PC-9 (cell line): ENCODE measurements around the gene HARBI1. TPM values are rescaled to one million over a fixed set of nuclear protein-coding genes. Genes with fewer than 3 reads are reported as not detected.
"Not testable (repeated sequence)": the region's sequence is repeated elsewhere in the genome, so short reads cannot be mapped to it uniquely, and the experiment has no call there.

Experiments used
- BruUV-seq: library from RNA; stranded (reverse); fragments of 400-500 nt; replicated peaks from 2 replicates; lab custom pipeline; 2021; lab: Mats Ljungman, UMichigan
- CTCF ChIA-PET: fragments of 300-600 bp; sonication (Branson Sonifier 250); formaldehyde crosslinking; loops from one replicate; lab custom pipeline; 2022; ENCODE audit warnings: antibody characterized with exemption; lab: Charles Lee
- POLR2A ChIA-PET: fragments of 300-600 bp; sonication (Branson Sonifier 250); formaldehyde crosslinking; loops from one replicate; lab custom pipeline; 2022; ENCODE audit warnings: antibody characterized with exemption; ENCODE audit not compliant: unreplicated experiment; lab: Charles Lee
- DNase-seq, 2 experiments: peaks; one replicate each; pipeline versions ENCODE4 v3.0.0 to v3.0.0-alpha.2; 2015 to 2022; ENCODE audit warnings: mixed read lengths in 1 of 2
- H2AFZ ChIP-seq: fragments of 200-600 bp; sonication (generic); 2 replicates; pipeline ENCODE4 v1.8.1; 2017; ENCODE audit warnings: antibody characterized with exemption
- H3F3A ChIP-seq: fragments of 200-600 bp; sonication (generic); 2 replicates; pipeline ENCODE4 v1.8.1; 2017; ENCODE audit warnings: antibody characterized with exemption, mild to moderate bottlenecking, low read depth; ENCODE audit not compliant: insufficient read depth
- H3K27ac ChIP-seq: fragments of 200-600 bp; sonication (generic); 2 replicates; pipeline ENCODE4 v1.6.1; 2016; ENCODE audit warnings: mixed run types
- H3K27me3 ChIP-seq: fragments of 200-600 bp; sonication (generic); 2 replicates; pipeline ENCODE4 v1.6.1; 2016; ENCODE audit warnings: low read depth, mixed run types; ENCODE audit not compliant: insufficient read depth
- H3K36me3 ChIP-seq: fragments of 200-600 bp; sonication (generic); 2 replicates; pipeline ENCODE4 v1.6.1; 2016; ENCODE audit warnings: low read depth, mixed run types
- H3K4me1 ChIP-seq: fragments of 200-600 bp; sonication (generic); replicated peaks from 2 replicates; pipeline ENCODE4 v1.6.1; 2016; ENCODE audit warnings: mixed run types; ENCODE audit not compliant: insufficient read depth
- H3K4me2 ChIP-seq: fragments of 200-600 bp; sonication (generic); 2 replicates; pipeline ENCODE4 v1.6.1; 2017; ENCODE audit warnings: mixed run types
- H3K4me3 ChIP-seq: fragments of 200-600 bp; sonication (generic); 2 replicates; pipeline ENCODE4 v1.6.1; 2016; ENCODE audit warnings: mixed run types
- H3K79me2 ChIP-seq: fragments of 200-600 bp; sonication (generic); 2 replicates; pipeline ENCODE4 v1.6.1; 2017; ENCODE audit warnings: low read depth, mixed run types
- H3K9me2 ChIP-seq: fragments of 200-600 bp; sonication (generic); 2 replicates; pipeline ENCODE4 v1.8.1; 2017; ENCODE audit warnings: mild to moderate bottlenecking; ENCODE audit not compliant: insufficient read depth
- H3K9me3 ChIP-seq: fragments of 200-600 bp; sonication (generic); 2 replicates; pipeline ENCODE4 v1.8.1; 2016; ENCODE audit warnings: low read depth; ENCODE audit not compliant: insufficient read depth
- H4K20me1 ChIP-seq: fragments of 200-600 bp; sonication (generic); 2 replicates; pipeline ENCODE4 v1.8.1; 2017; ENCODE audit not compliant: insufficient read depth
- CTCF ChIP-seq: fragments of 200-600 bp; sonication (generic); conservative IDR thresholded peaks from 2 replicates; pipeline ENCODE4 v1.6.1; 2017; ENCODE audit warnings: mixed run types, antibody characterized with exemption, mild to moderate bottlenecking, moderate library complexity
- EZH2 ChIP-seq: fragments of 200-600 bp; sonication (generic); IDR thresholded peaks from 2 replicates; pipeline ENCODE4 v1.8.0; 2017; ENCODE audit warnings: antibody characterized with exemption, low read depth
- intact Hi-C: fragments of 100-400 bp; cut with micrococcal nuclease; formaldehyde crosslinking; loops from one replicate; pipeline ENCODE4 v1.10.0; 2022; ENCODE audit not compliant: unreplicated experiment
- total RNA-seq: library from RNA; stranded (reverse); gene quantifications from 2 replicates; pipeline ENCODE4 v1.2.3, GENCODE V29; 2021

HARBI1 gene
- total RNA-seq, 1 experiment from 2014 or later: 8.0 TPM

- no peaks in the 10 kb centered on the region for H3K9me3 ChIP-seq
- DNase-seq: no peak
- H3K79me2 ChIP-seq: peaks cover 78% of the 10 kb centered on the region
- 0 out of 2 replicates have a peak overlapping the region, but pooled peaks have one; percentile 5 for H3K27ac ChIP-seq
- H3K4me2 ChIP-seq: peak overlapping the region; percentile 91
- no peaks in the 10 kb centered on the region for H3K9me2 ChIP-seq
- peak overlapping the region; percentile 29; the same call in 1 of the 2 replicates for H3K4me3 ChIP-seq
- no peak overlapping the region for H2AFZ ChIP-seq
- no peaks in the 10 kb centered on the region for H3K27me3 ChIP-seq
- peaks cover 4% of the 10 kb centered on the region for H3K36me3 ChIP-seq
- ChIA-PET CTCF (interaction anchor here (1.2 kb wide), 1 partner anchor 51 kb away, joined by 3 read pairs; no protein-coding TSS in a partner anchor), POLR2A (interaction anchor here (0.7 kb wide), 1 partner anchor 26 kb away, joined by 7 read pairs; the partner anchor contains the start of gene ATG13)
- intact Hi-C loops: no loop called here
- no TSS peak for BruUV-seq
- TF ChIP-seq EZH2 (no peak), CTCF (no peak)
- peaks cover 30% of the 10 kb centered on the region for H3K4me1 ChIP-seq
- H4K20me1 ChIP-seq: peaks cover 39% of the 10 kb centered on the region
- peaks cover 10% of the 10 kb centered on the region; the same call in 1 of the 2 replicates for H3F3A ChIP-seq
Observed at GRCh38 chr11:46590740-46591605, 26.1 kb downstream of the HARBI1 start.

- CTCF ChIA-PET: no interaction called here
- H3K9me2 ChIP-seq: no peaks in the 10 kb centered on the region
- intact Hi-C loops: no loop called here
- no peak for TF ChIP-seq CTCF
- TF ChIP-seq EZH2: no peak
- H3F3A ChIP-seq: peaks cover 10% of the 10 kb centered on the region; the same call in 1 of the 2 replicates
- no TSS peak for BruUV-seq
- peaks cover 20% of the 10 kb centered on the region for H3K4me1 ChIP-seq
- H3K36me3 ChIP-seq: peaks cover 4% of the 10 kb centered on the region
- peaks cover 49% of the 10 kb centered on the region for H4K20me1 ChIP-seq
- peaks cover 93% of the 10 kb centered on the region for H3K79me2 ChIP-seq
- H3K27ac ChIP-seq: no peak overlapping the region; the same call in 1 of the 2 replicates
- no peaks in the 10 kb centered on the region for H3K27me3 ChIP-seq
- H3K4me2 ChIP-seq: 0 out of 2 replicates have a peak overlapping the region, but pooled peaks have one; percentile 1
- POLR2A ChIA-PET: no interaction called here
- H3K4me3 ChIP-seq: no peak overlapping the region
- no peak overlapping the region for H2AFZ ChIP-seq
- no peak for DNase-seq
- H3K9me3 ChIP-seq: no peaks in the 10 kb centered on the region
Observed at GRCh38 chr11:46588915-46589314, 28.1 kb downstream of the HARBI1 start.

GRCh38 chr11:46588131-46588530 lies 28.9 kb downstream of the HARBI1 start:
- no peak for TF ChIP-seq CTCF
- no peak for TF ChIP-seq EZH2
- intact Hi-C loops: no loop called here
- Histone ChIP-seq H3K27me3 (no peaks in the 10 kb centered on the region), H2AFZ (no peak overlapping the region), H3K4me3 (no peak overlapping the region), H3K9me3 (no peaks in the 10 kb centered on the region), H4K20me1 (peaks cover 49% of the 10 kb centered on the region), H3K4me1 (peaks cover 20% of the 10 kb centered on the region), H3F3A (peaks cover 10% of the 10 kb centered on the region; the same call in 1 of the 2 replicates), H3K27ac (no peak overlapping the region), H3K4me2 (no peak overlapping the region), H3K36me3 (peaks cover 4% of the 10 kb centered on the region), H3K79me2 (peaks cover 86% of the 10 kb centered on the region), H3K9me2 (no peaks in the 10 kb centered on the region)
- CTCF ChIA-PET: no interaction called here
- no peak for DNase-seq
- POLR2A ChIA-PET: interaction anchor here (0.7 kb wide), 1 partner anchor 670 kb away, joined by 4 read pairs; no protein-coding TSS in a partner anchor
- no TSS peak for BruUV-seq

- H3K79me2 ChIP-seq: peaks cover 81% of the 10 kb centered on the region
- intact Hi-C loops, H3K27me3 ChIP-seq, H3K36me3 ChIP-seq, H3K27ac ChIP-seq, DNase-seq, POLR2A ChIA-PET, H3F3A ChIP-seq, H3K9me3 ChIP-seq, BruUV-seq, H2AFZ ChIP-seq, H3K4me2 ChIP-seq, CTCF ChIA-PET, H3K4me3 ChIP-seq, H3K4me1 ChIP-seq, H3K9me2 ChIP-seq: not testable (repeated sequence)
- H4K20me1 ChIP-seq: peaks cover 39% of the 10 kb centered on the region
Observed at GRCh38 chr11:46583513-46583912, 33.5 kb downstream of the HARBI1 start.
